Activated CD8-positive, alpha-beta T cell treated with anti-CD3 and anti-CD28 coated beads, Interleukin-2, amount 10 ng/mL, durations not matched to agents 7 days and 5 days (primary cell): ENCODE results near the gene PCDHGB7. TPM values are rescaled to one million over a fixed set of nuclear protein-coding genes. Genes with fewer than 3 reads are reported as not detected.
"Not testable (repeated sequence)": the region's sequence is repeated elsewhere in the genome, so short reads cannot be mapped to it uniquely, and the experiment has no call there.

Source experiments
- ATAC-seq: fragments of 150-1000 bp; cut with Tn5 transposase; one replicate; pipeline ENCODE4 v1.10.0; 2021; ENCODE audit warnings: moderate library complexity
- CTCF ChIA-PET: fragments of 350-600 bp; sonication (Branson Sonifier 250); formaldehyde crosslinking; loops from one replicate; lab custom pipeline; 2021; ENCODE audit warnings: antibody characterized with exemption; lab: Charles Lee
- POLR2A ChIA-PET: fragments of 350-600 bp; sonication (Branson Sonifier 250); formaldehyde crosslinking; loops from one replicate; lab custom pipeline; 2021; ENCODE audit warnings: antibody characterized with exemption; lab: Charles Lee
- DNase-seq: peaks from one replicate; pipeline ENCODE4 v3.0.0-alpha.2; 2020
- H3K27ac Mint-ChIP-seq: one replicate; pipeline ENCODE4 v1.8.0; 2021; ENCODE audit warnings: mild to moderate bottlenecking, mixed read lengths
- H3K27me3 Mint-ChIP-seq: one replicate; pipeline ENCODE4 v1.8.0; 2021; ENCODE audit warnings: low read depth, mixed read lengths
- H3K36me3 Mint-ChIP-seq: one replicate; pipeline ENCODE4 v1.8.0; 2021; ENCODE audit warnings: low read depth, mixed read lengths
- H3K4me1 Mint-ChIP-seq: one replicate; pipeline ENCODE4 v1.8.0; 2021; ENCODE audit warnings: low read depth, mixed read lengths
- H3K4me3 Mint-ChIP-seq: one replicate; pipeline ENCODE4 v1.8.0; 2021; ENCODE audit warnings: mild to moderate bottlenecking, mixed read lengths
- H3K9me3 Mint-ChIP-seq: one replicate; pipeline ENCODE4 v1.8.0; 2022; ENCODE audit warnings: mixed read lengths; ENCODE audit not compliant: insufficient read depth
- total RNA-seq, 2 experiments: library from RNA; stranded (reverse); gene quantifications; one replicate each; pipeline ENCODE4 v1.2.3, GENCODE V29; 2021

The PCDHGB7 gene
- total RNA-seq, 2 experiments from 2014 or later: not detected

- POLR2A ChIA-PET, H3K27ac Mint-ChIP-seq, ATAC-seq, DNase-seq, H3K4me3 Mint-ChIP-seq: not testable (repeated sequence)
- CTCF ChIA-PET: interaction anchor here (3.7 kb wide), 1 partner anchor 95 kb away, joined by 14 read pairs; the partner anchor contains the start of gene TAF7
- Mint-ChIP-seq H3K9me3 (peaks cover 20% of the 10 kb centered on the region), H3K36me3 (peaks cover 22% of the 10 kb centered on the region), H3K27me3 (peaks cover 57% of the 10 kb centered on the region), H3K4me1 (peaks cover 24% of the 10 kb centered on the region)
These were observed 2.2 kb upstream of the PCDHGB7 start for GRCh38 chr5:141415275-141415618.

- ChIA-PET CTCF (interaction anchor here (0.9 to 2.9 kb wide), 9 partner anchors 11 to 138 kb away, joined by 3 to 28 read pairs (median 8); partner anchors contain the start of genes PCDHGA12, PCDHGB3 and PCDHGB6), POLR2A (no interaction called here)
- DNase-seq (no peak), ATAC-seq (no peak)
- Mint-ChIP-seq H3K27ac (peak overlapping the region; percentile 3), H3K27me3 (peaks cover 68% of the 10 kb centered on the region), H3K36me3 (peaks cover 33% of the 10 kb centered on the region), H3K9me3 (peaks cover 24% of the 10 kb centered on the region), H3K4me3 (peak overlapping the region; percentile 13), H3K4me1 (peaks cover 15% of the 10 kb centered on the region)
These were observed 1.8 kb downstream of the PCDHGB7 start for GRCh38 chr5:141419074-141419880.

- CTCF ChIA-PET: interaction anchor here (0.7 to 3.2 kb wide), 27 partner anchors 8 to 1376 kb away, joined by 3 to 28 read pairs (median 5); partner anchors contain the start of genes PCDHB10, PCDHB14, PCDHB15 and PCDHGA10
- ATAC-seq (no peak), DNase-seq (peak; percentile 53)
- H3K27ac Mint-ChIP-seq: peak within 1 kb of the TSS; percentile 35
- peaks cover 11% of the 10 kb centered on the region for H3K4me1 Mint-ChIP-seq
- peaks cover 24% of the 10 kb centered on the region for H3K9me3 Mint-ChIP-seq
- H3K4me3 Mint-ChIP-seq: peak within 1 kb of the TSS; percentile 69
- peaks cover 62% of the 10 kb centered on the region for H3K27me3 Mint-ChIP-seq
- POLR2A ChIA-PET: no interaction called here
- peaks cover 29% of the 10 kb centered on the region for H3K36me3 Mint-ChIP-seq
These were observed 3.5 kb downstream of the PCDHGB7 start, which contains the start of gene PCDHGA11 for GRCh38 chr5:141420855-141421488. Gene PCDHGA11 (plus strand): TSS chr5:141421051. CDS start chr5:141421228, 177 bp downstream.

- H3K9me3 Mint-ChIP-seq: peaks cover 24% of the 10 kb centered on the region
- H3K4me3 Mint-ChIP-seq: peak overlapping the region; percentile 69
- CTCF ChIA-PET: interaction anchor here (0.7 to 3.2 kb wide), 25 partner anchors 9 to 1376 kb away, joined by 3 to 28 read pairs (median 5); partner anchors contain the start of genes PCDHB10, PCDHB14, PCDHB15 and PCDHGA10
- no peak overlapping the region for H3K27ac Mint-ChIP-seq
- POLR2A ChIA-PET: no interaction called here
- peaks cover 29% of the 10 kb centered on the region for H3K36me3 Mint-ChIP-seq
- DNase-seq (no peak), ATAC-seq (no peak)
- peaks cover 11% of the 10 kb centered on the region for H3K4me1 Mint-ChIP-seq
- peaks cover 58% of the 10 kb centered on the region for H3K27me3 Mint-ChIP-seq
These were observed 4.0 kb downstream of the PCDHGB7 start for GRCh38 chr5:141421489-141421855.

- H3K36me3 Mint-ChIP-seq: peaks cover 28% of the 10 kb centered on the region
- peaks cover 8% of the 10 kb centered on the region for H3K4me1 Mint-ChIP-seq
- CTCF ChIA-PET: interaction anchor here (1.3 to 3.2 kb wide), 4 partner anchors 7 to 141 kb away, joined by 3 to 26 read pairs (median 20); partner anchors contain the start of genes PCDHGA10 and PCDHGA12
- peaks cover 23% of the 10 kb centered on the region for H3K9me3 Mint-ChIP-seq
- POLR2A ChIA-PET: no interaction called here
- no peak overlapping the region for H3K4me3 Mint-ChIP-seq
- no peak for DNase-seq
- ATAC-seq: no peak
- no peak overlapping the region for H3K27ac Mint-ChIP-seq
- H3K27me3 Mint-ChIP-seq: peaks cover 60% of the 10 kb centered on the region
These were observed 5.3 kb downstream of the PCDHGB7 start for GRCh38 chr5:141422742-141423291.

GRCh38 chr5:141427783-141428426, 10.4 kb downstream of the PCDHGB7 start:
- CTCF ChIA-PET: interaction anchor here (0.8 to 1.5 kb wide), 3 partner anchors 85 to 136 kb away, joined by 3 to 4 read pairs (median 3); no protein-coding TSS in a partner anchor
- peaks cover 20% of the 10 kb centered on the region for H3K36me3 Mint-ChIP-seq

GRCh38 chr5:141430332-141431113, 13.0 kb downstream of the PCDHGB7 start, which contains the start of gene PCDHGA12:
Gene PCDHGA12 (plus strand): TSS chr5:141430507. CDS start chr5:141430760, 253 bp downstream.
- POLR2A ChIA-PET: interaction anchor here (0.7 kb wide), 1 partner anchor 83 kb away, joined by 4 read pairs; no protein-coding TSS in a partner anchor
- Mint-ChIP-seq H3K9me3 (peaks cover 33% of the 10 kb centered on the region), H3K27ac (peak within 1 kb of the TSS; percentile 62), H3K4me1 (peaks cover 18% of the 10 kb centered on the region), H3K36me3 (peaks cover 21% of the 10 kb centered on the region), H3K4me3 (peak within 1 kb of the TSS; percentile 63), H3K27me3 (peaks cover 40% of the 10 kb centered on the region)
- CTCF ChIA-PET: interaction anchor here (0.7 to 3.0 kb wide), 33 partner anchors 9 to 137 kb away, joined by 3 to 26 read pairs (median 5); partner anchors contain the start of genes PCDHGA10, PCDHGA11, PCDHGA3 and PCDHGA8
- DNase-seq: peak; percentile 45
- ATAC-seq: no peak

More at GRCh38 chr5:141427783-141428426, 10.4 kb downstream of the PCDHGB7 start:
- Mint-ChIP-seq H3K27me3 (peaks cover 51% of the 10 kb centered on the region), H3K4me1 (peaks cover 18% of the 10 kb centered on the region), H3K9me3 (peaks cover 29% of the 10 kb centered on the region), H3K4me3 (no peak overlapping the region), H3K27ac (no peak overlapping the region)
- POLR2A ChIA-PET: no interaction called here
- DNase-seq (no peak), ATAC-seq (no peak)

GRCh38 chr5:141431286-141431685, 13.8 kb downstream of the PCDHGB7 start:
- H3K27ac Mint-ChIP-seq: no peak overlapping the region
- ChIA-PET POLR2A (no interaction called here), CTCF (interaction anchor here (0.8 to 3.0 kb wide), 20 partner anchors 9 to 133 kb away, joined by 3 to 26 read pairs (median 8); partner anchors contain the start of genes PCDHGA11, PCDHGA8 and PCDHGB5)
- peak overlapping the region; percentile 63 for H3K4me3 Mint-ChIP-seq
- ATAC-seq (no peak), DNase-seq (no peak)
- peaks cover 40% of the 10 kb centered on the region for H3K27me3 Mint-ChIP-seq
- H3K4me1 Mint-ChIP-seq: peaks cover 18% of the 10 kb centered on the region
- peaks cover 33% of the 10 kb centered on the region for H3K9me3 Mint-ChIP-seq
- peaks cover 21% of the 10 kb centered on the region for H3K36me3 Mint-ChIP-seq

- POLR2A ChIA-PET, DNase-seq, CTCF ChIA-PET, H3K27ac Mint-ChIP-seq, ATAC-seq: not testable (repeated sequence)
- peak overlapping the region; percentile 63 for H3K4me3 Mint-ChIP-seq
- peaks cover 33% of the 10 kb centered on the region for H3K27me3 Mint-ChIP-seq
- peaks cover 21% of the 10 kb centered on the region for H3K36me3 Mint-ChIP-seq
- peaks cover 18% of the 10 kb centered on the region for H3K4me1 Mint-ChIP-seq
- peaks cover 33% of the 10 kb centered on the region for H3K9me3 Mint-ChIP-seq
These were observed 14.8 kb downstream of the PCDHGB7 start for GRCh38 chr5:141432308-141432707.

GRCh38 chr5:141432726-141433125, 15.2 kb downstream of the PCDHGB7 start:
- Mint-ChIP-seq H3K9me3 (peaks cover 33% of the 10 kb centered on the region), H3K27me3 (peaks cover 33% of the 10 kb centered on the region), H3K4me1 (peaks cover 18% of the 10 kb centered on the region), H3K36me3 (peaks cover 21% of the 10 kb centered on the region)
- H3K27ac Mint-ChIP-seq, CTCF ChIA-PET, POLR2A ChIA-PET, H3K4me3 Mint-ChIP-seq, ATAC-seq, DNase-seq: not testable (repeated sequence)
